GM18526 (cell line): ENCODE measurements around the gene SUN2.
A peak's percentile ranks its signal among the peaks of the same experiment; 100 is the strongest.

Source experiments
- POLR2A ChIP-seq: IDR thresholded peaks from 3 replicates; pipeline ENCODE4 v1.6.1; 2011; ENCODE audit not compliant: insufficient read length; ENCODE audit errors: extremely low read depth

The SUN2 gene

GRCh38 chr22:38733724-38734381, 21.9 kb downstream of the SUN2 start:
- TF ChIP-seq POLR2A: no peak

- TF ChIP-seq POLR2A: peak; percentile 23
Measured at GRCh38 chr22:38733329-38733723, 22.5 kb downstream of the SUN2 start.

GRCh38 chr22:38732251-38732815, 23.5 kb downstream of the SUN2 start:
- TF ChIP-seq POLR2A: no peak

GRCh38 chr22:38731703-38732161, 24.1 kb downstream of the SUN2 start:
- TF ChIP-seq POLR2A: no peak

- TF ChIP-seq POLR2A: no peak
Measured at GRCh38 chr22:38730411-38730871, 25.4 kb downstream of the SUN2 start.

- TF ChIP-seq POLR2A: no peak
Measured at GRCh38 chr22:38729946-38730345, 25.9 kb downstream of the SUN2 start.

- no peak for TF ChIP-seq POLR2A
Measured at GRCh38 chr22:38728871-38729796, 26.7 kb downstream of the SUN2 start.

GRCh38 chr22:38727530-38728451, 28.0 kb downstream of the SUN2 start:
- no peak for TF ChIP-seq POLR2A

GRCh38 chr22:38727123-38727522, 28.7 kb downstream of the SUN2 start:
- TF ChIP-seq POLR2A: no peak

GRCh38 chr22:38725900-38726655, 29.7 kb downstream of the SUN2 start:
- TF ChIP-seq POLR2A: no peak

- no peak for TF ChIP-seq POLR2A
Measured at GRCh38 chr22:38724926-38725571, 30.7 kb downstream of the SUN2 start.

- TF ChIP-seq POLR2A: no peak
Measured at GRCh38 chr22:38724176-38724575, 31.6 kb downstream of the SUN2 start.

- TF ChIP-seq POLR2A: no peak
Measured at GRCh38 chr22:38721551-38721950, 34.2 kb downstream of the SUN2 start.

- no peak for TF ChIP-seq POLR2A
Measured at GRCh38 chr22:38720350-38720749, 35.4 kb downstream of the SUN2 start.
